GM23338 (cell line): Measurements from ENCODE around the gene MLLT1. TPM values are rescaled to one million over a fixed set of nuclear protein-coding genes. Genes with fewer than 3 reads are reported as not detected.

Experiments used
- ATAC-seq: fragments of 200-7000 bp; cut with Tn5 transposase; 3 replicates; pipeline ENCODE4 v1.9.1; 2020
- DNase-seq: peaks from one replicate; pipeline ENCODE4 v3.0.0-alpha.2; 2015; ENCODE audit warnings: low spot score
- H2AFZ ChIP-seq: fragments of 200-600 bp; sonication (generic); 2 replicates; pipeline ENCODE4 v1.8.0; 2016; ENCODE audit warnings: antibody characterized with exemption, mild to moderate bottlenecking, moderate library complexity
- H3F3A ChIP-seq: fragments of 200-600 bp; sonication (generic); replicated peaks from 2 replicates; pipeline ENCODE4 v1.8.0; 2017; ENCODE audit warnings: antibody characterized with exemption, mixed run types, low read depth
- H3K27ac ChIP-seq: fragments of 200-600 bp; sonication (generic); 2 replicates; pipeline ENCODE4 v1.6.1; 2016; ENCODE audit warnings: low read depth
- H3K27me3 ChIP-seq: fragments of 200-600 bp; sonication (generic); 2 replicates; pipeline ENCODE4 v1.8.0; 2016; ENCODE audit warnings: mild to moderate bottlenecking, mixed run types, moderate library complexity; ENCODE audit not compliant: insufficient read depth
- H3K36me3 ChIP-seq: fragments of 200-600 bp; sonication (generic); 2 replicates; pipeline ENCODE4 v1.8.0; 2016; ENCODE audit warnings: mild to moderate bottlenecking; ENCODE audit not compliant: insufficient read depth
- H3K4me1 ChIP-seq: fragments of 200-600 bp; sonication (generic); 2 replicates; pipeline ENCODE4 v1.8.0; 2016; ENCODE audit warnings: mild to moderate bottlenecking, moderate library complexity; ENCODE audit not compliant: insufficient read depth
- H3K4me2 ChIP-seq: fragments of 200-600 bp; sonication (generic); 2 replicates; pipeline ENCODE4 v1.7.1; 2017; ENCODE audit warnings: mixed run types
- H3K4me3 ChIP-seq: fragments of 200-600 bp; sonication (generic); 2 replicates; pipeline ENCODE4 v1.6.1; 2016; ENCODE audit warnings: mixed run types
- H3K79me2 ChIP-seq: fragments of 200-600 bp; sonication (generic); replicated peaks from 2 replicates; pipeline ENCODE4 v1.8.0; 2017; ENCODE audit warnings: mild to moderate bottlenecking; ENCODE audit not compliant: insufficient read depth
- H3K9me2 ChIP-seq: fragments of 200-600 bp; sonication (generic); 2 replicates; pipeline ENCODE4 v1.8.0; 2017; ENCODE audit not compliant: insufficient read depth
- H4K20me1 ChIP-seq: fragments of 200-600 bp; sonication (generic); replicated peaks from 2 replicates; pipeline ENCODE4 v1.8.0; 2017; ENCODE audit warnings: mild to moderate bottlenecking; ENCODE audit not compliant: insufficient read depth
- H3K27ac Mint-ChIP-seq: 2 replicates; pipeline ENCODE4 v1.8.0; 2020; ENCODE audit warnings: inconsistent platforms, mild to moderate bottlenecking, moderate library complexity, mixed read lengths
- H3K27me3 Mint-ChIP-seq: 3 replicates; pipeline ENCODE4 v1.8.0; 2022; ENCODE audit warnings: low read depth, mild to moderate bottlenecking, moderate library complexity, mixed read lengths, inconsistent platforms; ENCODE audit not compliant: insufficient read depth, poor library complexity
- H3K36me3 Mint-ChIP-seq: 3 replicates; pipeline ENCODE4 v1.8.0; 2021; ENCODE audit warnings: low read depth, mild to moderate bottlenecking, inconsistent platforms, moderate library complexity, mixed read lengths
- H3K4me1 Mint-ChIP-seq: 3 replicates; pipeline ENCODE4 v1.8.0; 2020; ENCODE audit warnings: mild to moderate bottlenecking, inconsistent platforms, mixed read lengths
- H3K4me3 Mint-ChIP-seq: 3 replicates; pipeline ENCODE4 v1.8.0; 2021; ENCODE audit warnings: moderate library complexity, mild to moderate bottlenecking, inconsistent platforms, mixed read lengths
- H3K9me3 Mint-ChIP-seq: 3 replicates; pipeline ENCODE4 v1.8.0; 2020; ENCODE audit warnings: moderate library complexity, mild to moderate bottlenecking, inconsistent platforms, mixed read lengths
- CREB1 ChIP-seq: fragments of 250-450 bp; sonication (Bioruptor Pico); IDR thresholded peaks from 2 replicates; pipeline ENCODE4 v1.5.0; 2020; ENCODE audit warnings: low read depth, mild to moderate bottlenecking, moderate library complexity
- CTCF ChIP-seq, 2 experiments: fragments of 200-600 bp in 1 of 2; sonication (generic) in 1 of 2; conservative IDR thresholded peaks; 2 replicates each; pipeline versions ENCODE4 v1.5.1 to v1.6.1; 2016 to 2017; ENCODE audit warnings: antibody characterized with exemption in 2 of 2, low read depth in 2 of 2, mild to moderate bottlenecking in 2 of 2, moderate library complexity in 1 of 2
- POLR2AphosphoS5 ChIP-seq: IDR thresholded peaks from 2 replicates; pipeline ENCODE4 v1.6.1; 2016; ENCODE audit warnings: antibody characterized with exemption, low read depth
- REST ChIP-seq: IDR thresholded peaks from one replicate; pipeline ENCODE4 v1.6.1; 2018; ENCODE audit warnings: antibody characterized with exemption; ENCODE audit not compliant: unreplicated experiment
- ZNF114 ChIP-seq: fragments of 250-450 bp; sonication (Bioruptor Pico); IDR thresholded peaks from 2 replicates; pipeline ENCODE4 v1.5.0; 2020; ENCODE audit warnings: mild to moderate bottlenecking, moderate library complexity
- ZNF331 ChIP-seq: fragments of 250-450 bp; sonication (Bioruptor Pico); IDR thresholded peaks from 2 replicates; pipeline ENCODE4 v1.5.0; 2020; ENCODE audit warnings: low read depth, mild to moderate bottlenecking, moderate library complexity
- ZNF462 ChIP-seq: fragments of 250-450 bp; sonication (Bioruptor Pico); IDR thresholded peaks from 2 replicates; pipeline ENCODE4 v1.5.0; 2020; ENCODE audit warnings: mild to moderate bottlenecking, moderate library complexity
- polyA plus RNA-seq: library from polyadenylated mRNA; unstranded; fragments of >200 nt; fragmentation: Nextera tagmentation; extraction: Ambion mirVana; gene quantifications from 2 replicates; pipeline ENCODE4 v1.2.1, GENCODE V29; 2016
- total RNA-seq: library from RNA; depleted of rRNA; stranded (reverse); fragments of >200 nt; shearing (Covaris generic); gene quantifications from 2 replicates; pipeline ENCODE4 v1.2.3, GENCODE V29; 2014

Gene MLLT1
- total and polyA plus RNA-seq, 2 experiments from 2014 or later, result 17.8 to 23.4 TPM

- Histone ChIP-seq H2AFZ (no peak overlapping the region), H3K4me2 (no peak overlapping the region), H3K36me3 (no peaks in the 10 kb centered on the region), H4K20me1 (no peaks in the 10 kb centered on the region), H3K4me1 (no peaks in the 10 kb centered on the region), H3F3A (no peaks in the 10 kb centered on the region), H3K9me2 (0 out of 2 replicates have a peak, but pooled peaks cover 3% of the 10 kb centered on the region), H3K27me3 (no peaks in the 10 kb centered on the region), H3K4me3 (no peak overlapping the region), H3K79me2 (no peaks in the 10 kb centered on the region), H3K27ac (no peak overlapping the region)
- Mint-ChIP-seq H3K27ac (no peak overlapping the region), H3K36me3 (peaks cover 7% of the 10 kb centered on the region; the same call in 2 of the 3 replicates), H3K9me3 (no peaks in the 10 kb centered on the region), H3K27me3 (peaks cover 7% of the 10 kb centered on the region), H3K4me1 (peaks cover 2% of the 10 kb centered on the region; the same call in 1 of the 3 replicates), H3K4me3 (no peak overlapping the region)
- ATAC-seq (no peak), DNase-seq (no peak)
- no peak for TF ChIP-seq CREB1 (CRISPR knock-in tag)
- TF ChIP-seq ZNF114 (CRISPR knock-in tag), result no peak
- no peak for TF ChIP-seq REST
- no peak for TF ChIP-seq ZNF331 (CRISPR knock-in tag)
- no peak for TF ChIP-seq CTCF (conservative IDR thresholded peaks at IDR 0.05; ENCODE audit: low read depth in 2 of 2)
- TF ChIP-seq POLR2AphosphoS5, result no peak
- no peak for TF ChIP-seq ZNF462
Observed at GRCh38 chr19:6209680-6210079, 70.1 kb downstream of the MLLT1 start.
